ENCODE data around the gene ZNF18.

Gene ZNF18

DNA sequence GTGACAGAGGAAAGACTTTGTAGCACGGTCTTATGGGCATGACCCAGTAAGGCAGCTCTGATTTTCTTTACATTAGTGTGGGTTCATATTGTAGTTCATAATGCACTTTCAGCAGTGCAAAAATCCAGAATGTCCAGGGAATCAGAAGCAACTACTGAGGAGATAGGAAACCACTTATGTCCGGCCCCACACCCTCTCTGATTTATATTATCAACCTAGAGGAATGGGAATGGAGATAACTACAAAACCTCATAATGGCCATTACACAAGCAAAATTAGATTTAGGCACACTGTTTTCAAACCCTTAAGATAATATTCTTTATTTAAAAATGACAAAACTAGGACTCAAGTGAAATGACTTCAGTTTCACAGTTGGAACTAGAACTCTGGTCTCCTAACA, 31.3 kb upstream of the ZNF18 start:
- Histone ChIP-seq H3K36me3 (ENCODE audit: insufficient read depth, low read length) (0 out of 2 replicates have a peak, but pooled peaks cover 9% of the 10 kb centered on the region), H3K9ac (ENCODE audit: insufficient read length) (no peak overlapping the region), H3K4me3 (no peak overlapping the region), H3K9me3 (ENCODE audit: low read depth, low read length) (no peaks in the 10 kb centered on the region), H3K27ac (no peak overlapping the region)
- TF ChIP-seq FOXP2 (optimal IDR thresholded peaks at IDR 0.05; ENCODE audit: control extremely low read depth, extremely low read length, insufficient read depth) (no peak), EZH2 (IDR thresholded peaks at IDR 0.05) (no peak), POLR2AphosphoS5 (IDR thresholded peaks at IDR 0.05; ENCODE audit: borderline replicate concordance, low read depth, low read length) (no peak)
- no peak for DNase-seq (ENCODE audit: low read depth, low spot score)

GRCh38 chr17:12027658-12028057, 30.4 kb upstream of the ZNF18 start:
- no peak for DNase-seq (ENCODE audit: low read depth, low spot score)
- TF ChIP-seq POLR2AphosphoS5 (IDR thresholded peaks at IDR 0.05; ENCODE audit: borderline replicate concordance, low read depth, low read length) (no peak), EZH2 (IDR thresholded peaks at IDR 0.05) (no peak), FOXP2 (optimal IDR thresholded peaks at IDR 0.05; ENCODE audit: control extremely low read depth, extremely low read length, insufficient read depth) (no peak)
- no peaks in the 10 kb centered on the region for H3K9me3 ChIP-seq (ENCODE audit: low read depth, low read length)
- 0 out of 2 replicates have a peak, but pooled peaks cover 9% of the 10 kb centered on the region for H3K36me3 ChIP-seq (ENCODE audit: insufficient read depth, low read length)
- H3K9ac ChIP-seq (ENCODE audit: insufficient read length), result no peak overlapping the region
- no peak overlapping the region for H3K27ac ChIP-seq
- no peak overlapping the region for H3K4me3 ChIP-seq

DNA sequence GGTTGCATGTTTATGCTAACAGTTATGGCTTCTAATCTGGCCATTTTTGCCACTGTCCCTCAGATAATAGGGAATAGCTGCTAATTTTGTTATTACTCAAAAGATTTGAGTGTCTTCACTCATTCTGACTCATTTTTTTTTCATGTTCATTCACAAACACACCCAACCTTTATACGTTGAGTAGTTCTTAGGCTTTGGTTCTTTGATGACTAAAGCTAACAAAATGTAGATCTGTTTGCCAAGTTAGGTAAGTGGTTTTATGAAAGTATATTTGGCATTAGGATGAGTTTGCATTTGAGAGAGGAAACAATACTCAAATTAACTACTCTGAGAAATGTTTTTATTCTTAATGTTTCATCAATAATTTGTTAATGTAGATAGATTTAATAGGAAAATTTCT, 27.1 kb upstream of the ZNF18 start:
- Histone ChIP-seq H3K9me3 (ENCODE audit: low read depth, low read length) (no peaks in the 10 kb centered on the region), H3K9ac (ENCODE audit: insufficient read length) (no peak overlapping the region), H3K27ac (no peak overlapping the region), H3K36me3 (ENCODE audit: insufficient read depth, low read length) (0 out of 2 replicates have a peak, but pooled peaks cover 9% of the 10 kb centered on the region), H3K4me3 (no peak overlapping the region)
- no peak for DNase-seq (ENCODE audit: low read depth, low spot score)
- TF ChIP-seq EZH2 (IDR thresholded peaks at IDR 0.05) (no peak), FOXP2 (optimal IDR thresholded peaks at IDR 0.05; ENCODE audit: control extremely low read depth, extremely low read length, insufficient read depth) (no peak), POLR2AphosphoS5 (IDR thresholded peaks at IDR 0.05; ENCODE audit: borderline replicate concordance, low read depth, low read length) (no peak)

GRCh38 chr17:12022310-12022709, 25.0 kb upstream of the ZNF18 start:
- DNase-seq (ENCODE audit: low read depth, low spot score), result no peak
- peak overlapping the region; percentile 96 for H3K9ac ChIP-seq (ENCODE audit: insufficient read length)
- no peak overlapping the region for H3K27ac ChIP-seq
- H3K4me3 ChIP-seq, result peak overlapping the region; percentile 84
- H3K9me3 ChIP-seq (ENCODE audit: low read depth, low read length), result no peaks in the 10 kb centered on the region
- 0 out of 2 replicates have a peak, but pooled peaks cover 9% of the 10 kb centered on the region for H3K36me3 ChIP-seq (ENCODE audit: insufficient read depth, low read length)
- no peak for TF ChIP-seq EZH2 (IDR thresholded peaks at IDR 0.05)
- no peak for TF ChIP-seq POLR2AphosphoS5 (IDR thresholded peaks at IDR 0.05; ENCODE audit: borderline replicate concordance, low read depth, low read length)
- TF ChIP-seq FOXP2 (optimal IDR thresholded peaks at IDR 0.05; ENCODE audit: control extremely low read depth, extremely low read length, insufficient read depth), result no peak

DNA sequence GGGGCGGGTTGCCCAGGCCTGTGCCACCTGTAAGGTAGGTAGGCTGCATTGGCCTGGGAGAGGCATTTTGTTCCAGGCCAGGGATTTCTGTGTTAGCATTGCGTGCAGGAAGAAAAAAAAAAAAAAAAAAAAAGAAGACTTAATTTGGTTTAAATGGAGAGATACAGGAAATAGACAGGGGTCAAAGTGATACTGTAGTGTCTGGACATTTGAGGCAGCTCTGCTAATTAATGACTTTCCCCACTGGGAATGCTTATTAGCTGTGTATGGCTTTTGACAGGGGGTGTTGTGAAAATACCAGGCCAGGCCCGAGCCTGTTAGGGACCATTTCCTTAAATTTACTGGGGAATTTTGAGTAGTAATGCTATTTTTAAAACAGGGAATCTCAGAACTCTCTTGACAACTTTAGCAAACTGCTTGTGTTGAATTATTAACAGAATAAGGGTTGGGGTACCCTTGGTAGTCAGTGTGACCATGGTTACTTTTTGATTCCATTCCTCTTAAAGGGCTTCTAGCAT, 24.4 kb upstream of the ZNF18 start:
- Histone ChIP-seq H3K9ac (ENCODE audit: insufficient read length) (peak overlapping the region; percentile 96), H3K9me3 (ENCODE audit: low read depth, low read length) (no peaks in the 10 kb centered on the region), H3K27ac (no peak overlapping the region), H3K36me3 (ENCODE audit: insufficient read depth, low read length) (0 out of 2 replicates have a peak, but pooled peaks cover 3% of the 10 kb centered on the region), H3K4me3 (peak overlapping the region; percentile 84)
- TF ChIP-seq POLR2AphosphoS5 (IDR thresholded peaks at IDR 0.05; ENCODE audit: borderline replicate concordance, low read depth, low read length) (no peak), EZH2 (IDR thresholded peaks at IDR 0.05) (no peak), FOXP2 (optimal IDR thresholded peaks at IDR 0.05; ENCODE audit: control extremely low read depth, extremely low read length, insufficient read depth) (no peak)
- no peak for DNase-seq (ENCODE audit: low read depth, low spot score)

GRCh38 chr17:12020642-12021622, 23.7 kb upstream of the ZNF18 start, which contains the start of gene MAP2K4:
Gene MAP2K4 (plus strand): TSS chr17:12020877. CDS start chr17:12020887, 10 bp downstream.
- TF ChIP-seq EZH2 (IDR thresholded peaks at IDR 0.05) (no peak), POLR2AphosphoS5 (IDR thresholded peaks at IDR 0.05; ENCODE audit: borderline replicate concordance, low read depth, low read length) (peak; percentile 40; the same call in 1 of the 2 replicates), FOXP2 (optimal IDR thresholded peaks at IDR 0.05; ENCODE audit: control extremely low read depth, extremely low read length, insufficient read depth) (no peak)
- Histone ChIP-seq H3K36me3 (ENCODE audit: insufficient read depth, low read length) (no peaks in the 10 kb centered on the region), H3K27ac (peak within 1 kb of the TSS; percentile 36; the same call in 1 of the 2 replicates), H3K9ac (ENCODE audit: insufficient read length) (peak within 1 kb of the TSS; percentile 96), H3K4me3 (peak within 1 kb of the TSS; percentile 84), H3K9me3 (ENCODE audit: low read depth, low read length) (no peaks in the 10 kb centered on the region)
- no peak for DNase-seq (ENCODE audit: low read depth, low spot score)

GRCh38 chr17:12007466-12007865, 10.2 kb upstream of the ZNF18 start:
- Histone ChIP-seq H3K4me3 (no peak overlapping the region), H3K36me3 (ENCODE audit: insufficient read depth, low read length) (no peaks in the 10 kb centered on the region), H3K9ac (ENCODE audit: insufficient read length) (no peak overlapping the region), H3K9me3 (ENCODE audit: low read depth, low read length) (no peaks in the 10 kb centered on the region), H3K27ac (no peak overlapping the region)
- TF ChIP-seq POLR2AphosphoS5 (IDR thresholded peaks at IDR 0.05; ENCODE audit: borderline replicate concordance, low read depth, low read length) (no peak), FOXP2 (optimal IDR thresholded peaks at IDR 0.05; ENCODE audit: control extremely low read depth, extremely low read length, insufficient read depth) (no peak), EZH2 (IDR thresholded peaks at IDR 0.05) (no peak)
- no peak for DNase-seq (ENCODE audit: low read depth, low spot score)

DNA sequence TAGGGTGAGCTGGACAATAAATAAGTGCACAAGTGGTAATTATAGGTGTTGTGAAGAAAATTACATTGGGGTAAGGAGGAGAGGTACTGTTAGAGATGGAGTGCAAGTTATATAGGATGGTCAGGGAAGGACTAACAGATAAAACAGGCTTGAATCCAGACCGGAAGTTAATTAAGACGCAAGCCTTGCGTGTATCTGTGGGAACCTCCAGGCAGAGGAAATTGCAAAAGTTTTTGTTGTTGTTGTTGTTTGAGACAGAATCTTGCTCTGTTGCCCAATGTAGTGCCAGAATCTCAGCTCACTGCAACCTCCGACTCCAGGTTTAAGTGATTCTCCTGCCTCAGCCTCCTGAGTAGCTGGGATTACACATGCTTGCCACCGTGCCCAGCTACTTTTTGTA, 2.4 kb upstream of the ZNF18 start:
- TF ChIP-seq POLR2AphosphoS5 (IDR thresholded peaks at IDR 0.05; ENCODE audit: borderline replicate concordance, low read depth, low read length), result no peak
- no peak for TF ChIP-seq FOXP2 (optimal IDR thresholded peaks at IDR 0.05; ENCODE audit: control extremely low read depth, extremely low read length, insufficient read depth)
- TF ChIP-seq EZH2 (IDR thresholded peaks at IDR 0.05), result no peak
- Histone ChIP-seq H3K9ac (ENCODE audit: insufficient read length) (no peak overlapping the region), H3K27ac (no peak overlapping the region), H3K9me3 (ENCODE audit: low read depth, low read length) (no peaks in the 10 kb centered on the region), H3K4me3 (no peak overlapping the region), H3K36me3 (ENCODE audit: insufficient read depth, low read length) (no peaks in the 10 kb centered on the region)
- DNase-seq (ENCODE audit: low read depth, low spot score), result no peak
